ENCODE measurements around the gene PPP2R5C. TPM values are rescaled to one million over a fixed set of nuclear protein-coding genes. Genes with fewer than 3 reads are reported as not detected.

PPP2R5C gene
- total and polyA plus RNA-seq, 9 of the 15 experiments (the other 6 are each of a cell fraction or from before 2014, with no cell fraction given) = 284 to 617 (median 395) TPM

GRCh38 chr14:101955695-101956161, 194.2 kb downstream of the PPP2R5C start:
- WGBS (ENCODE audit: insufficient coverage, low coverage, missing lambda C conversion rate) = 60% methylated on average over 8 of the region's 34 CpGs
- DNase-seq (ENCODE audit: extremely low read depth in 1 of 4, low spot score in 3 of 4) = no peak
- Histone ChIP-seq H3K4me3 (no peak overlapping the region), H3K36me3 (ENCODE audit: control insufficient read depth, insufficient read depth, low read length) (no peaks in the 10 kb centered on the region), H4K20me1 (replicated peaks; ENCODE audit: control insufficient read depth, insufficient read depth, low read length) (no peaks in the 10 kb centered on the region), H3K9me1 (ENCODE audit: control insufficient read depth, insufficient read depth, low read length) (no peaks in the 10 kb centered on the region), H3K27ac (ENCODE audit: extremely low read depth, low read depth, low read length) (no peak overlapping the region), H3K9ac (ENCODE audit: insufficient read depth in 1 of 2, low read depth in 2 of 2, low read length in 2 of 2) (peak overlapping the region in 1 of 2 experiments; percentile 76; a peak in 2 of 4 replicates), H3K4me1 (replicated peaks in 1 of 2; ENCODE audit: control insufficient read depth in 2 of 2, insufficient read depth in 2 of 2, low read length in 2 of 2) (peaks cover 9 to 18% of the 10 kb centered on the region in 2 experiments; a peak in 4 of 5 replicates), H3K27me3 (ENCODE audit: control insufficient read depth in 2 of 2, insufficient read depth in 2 of 2, low read length in 2 of 2) (no peaks in the 10 kb centered on the region), H3K4me2 (ENCODE audit: insufficient read depth, low read length) (no peak overlapping the region), H2AFZ (ENCODE audit: low read depth, low read length) (no peak overlapping the region), H3K79me2 (ENCODE audit: control insufficient read depth, insufficient read depth, low read length) (no peaks in the 10 kb centered on the region), H3K9me3 (replicated peaks; ENCODE audit: control insufficient read depth, insufficient read depth, low read depth, low read length) (no peaks in the 10 kb centered on the region)
- ATAC-seq = no peak
- CTCF ChIA-PET (ENCODE audit: low intra/inter-chr PET ratio) = no interaction called here
- POLR2A ChIA-PET = no interaction called here
- no TSS peak for BruUV-seq (replicated peaks)
- intact Hi-C loops (cut with micrococcal nuclease) = no loop called here
- no peak for FAIRE-seq
- in situ Hi-C loops (cut with MboI) = no loop called here
- TF ChIP-seq ZNF609 (CRISPR knock-in tag; IDR thresholded peaks at IDR 0.05; ENCODE audit: borderline replicate concordance) (no peak), ZNF75A (CRISPR knock-in tag; IDR thresholded peaks at IDR 0.05) (no peak), BCOR (IDR thresholded peaks at IDR 0.05) (no peak), ZNF277 (CRISPR knock-in tag; IDR thresholded peaks at IDR 0.05; ENCODE audit: borderline replicate concordance) (no peak), NBN (IDR thresholded peaks at IDR 0.05; ENCODE audit: low read depth) (no peak), ZZZ3 (IDR thresholded peaks at IDR 0.05) (no peak), PTRF (tag; IDR thresholded peaks at IDR 0.05) (no peak), BRF1 (IDR thresholded peaks at IDR 0.05; ENCODE audit: borderline replicate concordance, extremely low read depth, insufficient read length) (no peak), ETV5 (CRISPR knock-in tag; IDR thresholded peaks at IDR 0.05; ENCODE audit: low read depth) (no peak), CTCFL (IDR thresholded peaks at IDR 0.05; ENCODE audit: borderline replicate concordance, insufficient read depth, low read depth, low read length, poor library complexity, severe bottlenecking) (no peak), IRF9 (tag; IDR thresholded peaks at IDR 0.05) (no peak), FOXA3 (CRISPR knock-in tag; conservative IDR thresholded peaks at IDR 0.05 in 1 of 2, IDR thresholded peaks at IDR 0.05 in 1 of 2) (no peak), ELF1 (tag; IDR thresholded peaks at IDR 0.05) (no peak)
